Mononuclear cell (primary cell): ENCODE measurements around the gene APMAP. TPM values are rescaled to one million over a fixed set of nuclear protein-coding genes. Genes with fewer than 3 reads are reported as not detected.
A peak's percentile ranks its signal among the peaks of the same experiment; 100 is the strongest.
"Not testable (repeated sequence)": the region's sequence is repeated elsewhere in the genome, so short reads cannot be mapped to it uniquely, and the experiment has no call there.

ENCODE experiments used
- H3K27me3 ChIP-seq: 2 replicates; pipeline ENCODE4 v1.6.0; 2011; ENCODE audit warnings: low read length, control low read depth; ENCODE audit not compliant: insufficient read depth
- H3K4me1 ChIP-seq: 2 replicates; pipeline ENCODE4 v1.5.1; 2011; ENCODE audit warnings: mild to moderate bottlenecking, low read length, control low read depth; ENCODE audit not compliant: insufficient read depth
- H3K4me3 ChIP-seq: 2 replicates; pipeline ENCODE4 v1.5.1; 2011; ENCODE audit warnings: mild to moderate bottlenecking, low read length, moderate library complexity
- H3K9me3 ChIP-seq: 2 replicates; pipeline ENCODE4 v1.5.1; 2011; ENCODE audit warnings: low read depth, mild to moderate bottlenecking, control low read depth, low read length
- total RNA-seq: library from RNA; depleted of rRNA; stranded (reverse); fragments of >200 nt; gene quantifications from one replicate; pipeline ENCODE4 v1.2.3, GENCODE V29; 2012

APMAP gene
- total RNA-seq, 1 donor, result 34.2 TPM

GRCh38 chr20:25005220-25005619 is 12.7 kb upstream of the APMAP start:
- no peaks in the 10 kb centered on the region for H3K4me1 ChIP-seq
- H3K9me3 ChIP-seq, result no peaks in the 10 kb centered on the region
- no peaks in the 10 kb centered on the region for H3K27me3 ChIP-seq
- H3K4me3 ChIP-seq, result no peak overlapping the region

- Histone ChIP-seq H3K4me1 (no peaks in the 10 kb centered on the region), H3K27me3 (no peaks in the 10 kb centered on the region), H3K9me3 (no peaks in the 10 kb centered on the region), H3K4me3 (no peak overlapping the region)
Measured at GRCh38 chr20:25003002-25003401, 10.5 kb upstream of the APMAP start.

GRCh38 chr20:25001323-25001722 is 8.8 kb upstream of the APMAP start:
- not testable (repeated sequence) for H3K4me1 ChIP-seq, H3K27me3 ChIP-seq, H3K9me3 ChIP-seq, H3K4me3 ChIP-seq

- Histone ChIP-seq H3K9me3 (no peaks in the 10 kb centered on the region), H3K4me1 (peaks cover 1% of the 10 kb centered on the region), H3K4me3 (no peak overlapping the region), H3K27me3 (no peaks in the 10 kb centered on the region)
Measured at GRCh38 chr20:25000268-25000801, 7.8 kb upstream of the APMAP start.

GRCh38 chr20:24999568-24999967 is 7.0 kb upstream of the APMAP start:
- Histone ChIP-seq H3K27me3 (no peaks in the 10 kb centered on the region), H3K9me3 (no peaks in the 10 kb centered on the region), H3K4me1 (peaks cover 9% of the 10 kb centered on the region), H3K4me3 (no peak overlapping the region)

GRCh38 chr20:24998631-24999445 is 6.3 kb upstream of the APMAP start:
- Histone ChIP-seq H3K4me1 (peaks cover 13% of the 10 kb centered on the region), H3K27me3 (no peaks in the 10 kb centered on the region), H3K9me3 (no peaks in the 10 kb centered on the region), H3K4me3 (no peak overlapping the region)

- Histone ChIP-seq H3K9me3 (no peaks in the 10 kb centered on the region), H3K4me3 (no peak overlapping the region), H3K4me1 (peaks cover 20% of the 10 kb centered on the region), H3K27me3 (no peaks in the 10 kb centered on the region)
Measured at GRCh38 chr20:24998121-24998520, 5.6 kb upstream of the APMAP start.

- Histone ChIP-seq H3K4me3 (no peak overlapping the region), H3K9me3 (no peaks in the 10 kb centered on the region), H3K27me3 (no peaks in the 10 kb centered on the region), H3K4me1 (peaks cover 27% of the 10 kb centered on the region)
Measured at GRCh38 chr20:24996449-24997377, 4.2 kb upstream of the APMAP start.

- no peak overlapping the region for H3K4me3 ChIP-seq
- H3K27me3 ChIP-seq, result no peaks in the 10 kb centered on the region
- H3K4me1 ChIP-seq, result peaks cover 35% of the 10 kb centered on the region
- no peaks in the 10 kb centered on the region for H3K9me3 ChIP-seq
Measured at GRCh38 chr20:24995741-24996448, 3.3 kb upstream of the APMAP start.

GRCh38 chr20:24994470-24995368 is 2.2 kb upstream of the APMAP start:
- Histone ChIP-seq H3K27me3 (no peaks in the 10 kb centered on the region), H3K4me1 (peaks cover 39% of the 10 kb centered on the region), H3K4me3 (no peak overlapping the region), H3K9me3 (no peaks in the 10 kb centered on the region)

- H3K4me3 ChIP-seq, result no peak overlapping the region
- H3K9me3 ChIP-seq, result no peaks in the 10 kb centered on the region
- H3K27me3 ChIP-seq, result no peaks in the 10 kb centered on the region
- H3K4me1 ChIP-seq, result peaks cover 45% of the 10 kb centered on the region
Measured at GRCh38 chr20:24994186-24994465, 1.6 kb upstream of the APMAP start.

- Histone ChIP-seq H3K9me3 (no peaks in the 10 kb centered on the region), H3K4me3 (peak overlapping the region; percentile 83), H3K4me1 (peaks cover 50% of the 10 kb centered on the region), H3K27me3 (no peaks in the 10 kb centered on the region)
Measured at GRCh38 chr20:24993337-24994185, 1.0 kb upstream of the APMAP start.

GRCh38 chr20:24991897-24992486 is 559 bp downstream of the APMAP start:
- Histone ChIP-seq H3K9me3 (no peaks in the 10 kb centered on the region), H3K4me3 (peak overlapping the region; percentile 83), H3K27me3 (no peaks in the 10 kb centered on the region), H3K4me1 (peaks cover 64% of the 10 kb centered on the region)
